Stimulated activated memory B cell treated with anti-CD40 and anti-IgM and Interleukin-4, amounts not matched to agents 10 μg/mL and 1 μg/mL and 100 μg/mL, for 72 hours (primary cell): ENCODE results near the gene IL3RA.
"Not testable (repeated sequence)": the region's sequence is repeated elsewhere in the genome, so short reads cannot be mapped to it uniquely, and the experiment has no call there.

Experiments used
- ATAC-seq: fragments of 150-1000 bp; cut with Tn5 transposase; 2 replicates; pipeline ENCODE4 v1.10.0; 2021
- H3K27ac Mint-ChIP-seq: one replicate; pipeline ENCODE4 v1.8.0; 2022; ENCODE audit warnings: mild to moderate bottlenecking, mixed read lengths
- H3K27me3 Mint-ChIP-seq: one replicate; pipeline ENCODE4 v1.8.0; 2022; ENCODE audit warnings: mixed read lengths
- H3K36me3 Mint-ChIP-seq: one replicate; pipeline ENCODE4 v1.8.0; 2022; ENCODE audit warnings: mixed read lengths
- H3K4me1 Mint-ChIP-seq: one replicate; pipeline ENCODE4 v1.8.0; 2022; ENCODE audit warnings: mixed read lengths
- H3K4me3 Mint-ChIP-seq: one replicate; pipeline ENCODE4 v1.8.0; 2022; ENCODE audit warnings: mild to moderate bottlenecking, moderate library complexity, mixed read lengths
- H3K9me3 Mint-ChIP-seq: one replicate; pipeline ENCODE4 v1.8.0; 2022; ENCODE audit warnings: mixed read lengths

IL3RA gene

GRCh38 chrX:1336331-1336943 is at the start of gene IL3RA:
Gene IL3RA, plus strand, starts transcription at chrX:1336785. Its CDS starts 4,981 bp downstream, at chrX:1341766.
- Mint-ChIP-seq H3K4me1 (peaks cover 17% of the 10 kb centered on the region), H3K4me3 (peak within 1 kb of the TSS; percentile 84), H3K9me3 (peaks cover 2% of the 10 kb centered on the region), H3K27ac (peak within 1 kb of the TSS; percentile 74), H3K36me3 (peaks cover 2% of the 10 kb centered on the region), H3K27me3 (peaks cover 30% of the 10 kb centered on the region)
- ATAC-seq = peak; percentile 53

- Mint-ChIP-seq H3K9me3 (peaks cover 20% of the 10 kb centered on the region), H3K27ac (peak overlapping the region; percentile 36), H3K36me3 (peaks cover 10% of the 10 kb centered on the region), H3K27me3 (peaks cover 51% of the 10 kb centered on the region), H3K4me3 (peak overlapping the region; percentile 26), H3K4me1 (peaks cover 25% of the 10 kb centered on the region)
- ATAC-seq = no peak
These were observed 47.0 kb upstream of the IL3RA start for GRCh38 chrX:1289535-1289934.

GRCh38 chrX:1291110-1291740 is 45.4 kb upstream of the IL3RA start:
- H3K9me3 Mint-ChIP-seq = peaks cover 20% of the 10 kb centered on the region
- ATAC-seq = no peak

GRCh38 chrX:1292575-1293290 is 43.9 kb upstream of the IL3RA start:
- Mint-ChIP-seq H3K4me1 (peaks cover 25% of the 10 kb centered on the region), H3K27me3 (peaks cover 56% of the 10 kb centered on the region), H3K27ac (no peak overlapping the region), H3K9me3 (peaks cover 19% of the 10 kb centered on the region), H3K4me3 (no peak overlapping the region), H3K36me3 (peaks cover 10% of the 10 kb centered on the region)
- ATAC-seq = no peak

More at GRCh38 chrX:1291110-1291740, 45.4 kb upstream of the IL3RA start:
- H3K4me3 Mint-ChIP-seq = no peak overlapping the region
- no peak overlapping the region for H3K27ac Mint-ChIP-seq
- peaks cover 25% of the 10 kb centered on the region for H3K4me1 Mint-ChIP-seq
- peaks cover 66% of the 10 kb centered on the region for H3K27me3 Mint-ChIP-seq
- peaks cover 10% of the 10 kb centered on the region for H3K36me3 Mint-ChIP-seq

GRCh38 chrX:1294301-1295067 is 42.1 kb upstream of the IL3RA start:
- Mint-ChIP-seq H3K36me3 (peaks cover 6% of the 10 kb centered on the region), H3K9me3 (peaks cover 16% of the 10 kb centered on the region), H3K4me1 (peaks cover 21% of the 10 kb centered on the region), H3K4me3 (no peak overlapping the region), H3K27me3 (peaks cover 62% of the 10 kb centered on the region), H3K27ac (no peak overlapping the region)
- ATAC-seq = peak; percentile 59

GRCh38 chrX:1295550-1295949 is 41.0 kb upstream of the IL3RA start:
- no peaks in the 10 kb centered on the region for H3K36me3 Mint-ChIP-seq
- no peak overlapping the region for H3K27ac Mint-ChIP-seq
- no peak overlapping the region for H3K4me3 Mint-ChIP-seq
- H3K9me3 Mint-ChIP-seq = peaks cover 9% of the 10 kb centered on the region
- H3K27me3 Mint-ChIP-seq = peaks cover 59% of the 10 kb centered on the region
- ATAC-seq = peak; percentile 36
- peaks cover 16% of the 10 kb centered on the region for H3K4me1 Mint-ChIP-seq

GRCh38 chrX:1297591-1297990 is 39.0 kb upstream of the IL3RA start:
- not testable (repeated sequence) for ATAC-seq, H3K36me3 Mint-ChIP-seq, H3K4me3 Mint-ChIP-seq, H3K9me3 Mint-ChIP-seq, H3K4me1 Mint-ChIP-seq, H3K27ac Mint-ChIP-seq
- H3K27me3 Mint-ChIP-seq = peaks cover 45% of the 10 kb centered on the region

- peaks cover 3% of the 10 kb centered on the region for H3K9me3 Mint-ChIP-seq
- no peak overlapping the region for H3K4me3 Mint-ChIP-seq
- H3K27ac Mint-ChIP-seq = no peak overlapping the region
- H3K27me3 Mint-ChIP-seq = peaks cover 24% of the 10 kb centered on the region
- H3K4me1 Mint-ChIP-seq = no peaks in the 10 kb centered on the region
- no peaks in the 10 kb centered on the region for H3K36me3 Mint-ChIP-seq
- no peak for ATAC-seq
These were observed 36.1 kb upstream of the IL3RA start for GRCh38 chrX:1300449-1300848.

- Mint-ChIP-seq H3K4me1 (no peaks in the 10 kb centered on the region), H3K9me3 (peaks cover 13% of the 10 kb centered on the region), H3K36me3 (peaks cover 5% of the 10 kb centered on the region), H3K27me3 (peaks cover 10% of the 10 kb centered on the region), H3K27ac (no peak overlapping the region), H3K4me3 (no peak overlapping the region)
- ATAC-seq = no peak
These were observed 31.2 kb upstream of the IL3RA start for GRCh38 chrX:1305411-1305810.

GRCh38 chrX:1306909-1307625 is 29.5 kb upstream of the IL3RA start:
- Mint-ChIP-seq H3K36me3 (peaks cover 5% of the 10 kb centered on the region), H3K27ac (no peak overlapping the region), H3K4me3 (no peak overlapping the region), H3K9me3 (peaks cover 13% of the 10 kb centered on the region), H3K27me3 (peaks cover 10% of the 10 kb centered on the region), H3K4me1 (no peaks in the 10 kb centered on the region)
- no peak for ATAC-seq

GRCh38 chrX:1307626-1308340 is 28.8 kb upstream of the IL3RA start:
- no peak overlapping the region for H3K27ac Mint-ChIP-seq
- ATAC-seq = no peak
- H3K4me3 Mint-ChIP-seq = no peak overlapping the region
- peaks cover 5% of the 10 kb centered on the region for H3K36me3 Mint-ChIP-seq
- no peaks in the 10 kb centered on the region for H3K4me1 Mint-ChIP-seq
- H3K9me3 Mint-ChIP-seq = peaks cover 13% of the 10 kb centered on the region
- peaks cover 10% of the 10 kb centered on the region for H3K27me3 Mint-ChIP-seq

- no peak overlapping the region for H3K4me3 Mint-ChIP-seq
- peaks cover 5% of the 10 kb centered on the region for H3K36me3 Mint-ChIP-seq
- no peak for ATAC-seq
- H3K27ac Mint-ChIP-seq = no peak overlapping the region
- H3K4me1 Mint-ChIP-seq = no peaks in the 10 kb centered on the region
- peaks cover 13% of the 10 kb centered on the region for H3K9me3 Mint-ChIP-seq
- H3K27me3 Mint-ChIP-seq = peaks cover 10% of the 10 kb centered on the region
These were observed 28.1 kb upstream of the IL3RA start for GRCh38 chrX:1308476-1308875.

GRCh38 chrX:1308917-1309316 is 27.7 kb upstream of the IL3RA start:
- H3K4me1 Mint-ChIP-seq, H3K27ac Mint-ChIP-seq, H3K36me3 Mint-ChIP-seq, H3K4me3 Mint-ChIP-seq, ATAC-seq: not testable (repeated sequence)
- H3K27me3 Mint-ChIP-seq = peaks cover 10% of the 10 kb centered on the region
- peaks cover 13% of the 10 kb centered on the region for H3K9me3 Mint-ChIP-seq

- H3K27me3 Mint-ChIP-seq = peaks cover 16% of the 10 kb centered on the region
- H3K27ac Mint-ChIP-seq = no peak overlapping the region
- H3K9me3 Mint-ChIP-seq = peaks cover 15% of the 10 kb centered on the region
- H3K4me3 Mint-ChIP-seq = no peak overlapping the region
- no peak for ATAC-seq
- H3K36me3 Mint-ChIP-seq = no peaks in the 10 kb centered on the region
- peaks cover 5% of the 10 kb centered on the region for H3K4me1 Mint-ChIP-seq
These were observed 22.8 kb upstream of the IL3RA start for GRCh38 chrX:1313788-1314187.
